ENCODE results near the gene FAF1.

Gene FAF1

GRCh38 chr1:50693829-50694228 lies 266.2 kb downstream of the FAF1 start:
- H3K27ac ChIP-seq = no peak overlapping the region
- H3K4me3 ChIP-seq = no peak overlapping the region
- no peak for TF ChIP-seq CTCF (IDR thresholded peaks at IDR 0.05)
- DNase-seq (ENCODE audit: low spot score) = no peak

GRCh38 chr1:50684185-50684584 lies 275.9 kb downstream of the FAF1 start:
- TF ChIP-seq CTCF (IDR thresholded peaks at IDR 0.05) = no peak
- no peak for DNase-seq (ENCODE audit: low spot score)
- Histone ChIP-seq H3K4me3 (no peak overlapping the region), H3K27ac (no peak overlapping the region)

- Histone ChIP-seq H3K4me3 (no peak overlapping the region), H3K27ac (no peak overlapping the region)
- DNase-seq (ENCODE audit: low spot score) = no peak
- TF ChIP-seq CTCF (IDR thresholded peaks at IDR 0.05) = no peak
Observed at GRCh38 chr1:50681931-50682330, 278.1 kb downstream of the FAF1 start.

- no peak overlapping the region for H3K27ac ChIP-seq
- TF ChIP-seq CTCF (IDR thresholded peaks at IDR 0.05) = no peak
- no peak overlapping the region for H3K4me3 ChIP-seq
- no peak for DNase-seq (ENCODE audit: low spot score)
Observed at GRCh38 chr1:50667710-50668356, 292.2 kb downstream of the FAF1 start.

- no peak overlapping the region for H3K27ac ChIP-seq
- DNase-seq (ENCODE audit: low spot score) = no peak
- TF ChIP-seq CTCF (IDR thresholded peaks at IDR 0.05) = no peak
- H3K4me3 ChIP-seq = no peak overlapping the region
Observed at GRCh38 chr1:50667272-50667671, 292.8 kb downstream of the FAF1 start.

- no peak overlapping the region for H3K27ac ChIP-seq
- no peak for DNase-seq (ENCODE audit: low spot score)
Observed at GRCh38 chr1:50666849-50667248, 293.2 kb downstream of the FAF1 start.

More at GRCh38 chr1:50666849-50667248, 293.2 kb downstream of the FAF1 start:
- TF ChIP-seq CTCF (IDR thresholded peaks at IDR 0.05) = no peak
- no peak overlapping the region for H3K4me3 ChIP-seq

All from coronary artery (tissue), 2 donors.